Stimulated activated naive CD4-positive, alpha-beta T cell (primary cell): ENCODE results near the gene MAPK8IP2.
"Not testable (repeated sequence)": the region's sequence is repeated elsewhere in the genome, so short reads cannot be mapped to it uniquely, and the experiment has no call there.

ENCODE experiments used
- DNase-seq, 6 experiments: peaks; one replicate each; lab custom pipeline; 2025; lab: John Stamatoyannopoulos, UW

MAPK8IP2 gene

GRCh38 chr22:50599816-50600455 lies 657 bp upstream of the MAPK8IP2 start:
- peak; percentile 29 to 75 (median 61) for DNase-seq

GRCh38 chr22:50600967-50601668 lies 525 bp downstream of the MAPK8IP2 start:
- DNase-seq: no peak

- no peak for DNase-seq
These were observed 1.2 kb downstream of the MAPK8IP2 start for GRCh38 chr22:50601669-50602337.

GRCh38 chr22:50602338-50602700 lies 1.7 kb downstream of the MAPK8IP2 start:
- no peak for DNase-seq

GRCh38 chr22:50603511-50604255 lies 3.1 kb downstream of the MAPK8IP2 start:
- DNase-seq: no peak

- DNase-seq: no peak
These were observed 3.8 kb downstream of the MAPK8IP2 start for GRCh38 chr22:50604256-50605001.

GRCh38 chr22:50605002-50605612 lies 4.5 kb downstream of the MAPK8IP2 start:
- DNase-seq: no peak

- DNase-seq: no peak
These were observed 5.1 kb downstream of the MAPK8IP2 start for GRCh38 chr22:50605613-50606074.

GRCh38 chr22:50606165-50606945 lies 5.8 kb downstream of the MAPK8IP2 start:
- no peak for DNase-seq

DNA sequence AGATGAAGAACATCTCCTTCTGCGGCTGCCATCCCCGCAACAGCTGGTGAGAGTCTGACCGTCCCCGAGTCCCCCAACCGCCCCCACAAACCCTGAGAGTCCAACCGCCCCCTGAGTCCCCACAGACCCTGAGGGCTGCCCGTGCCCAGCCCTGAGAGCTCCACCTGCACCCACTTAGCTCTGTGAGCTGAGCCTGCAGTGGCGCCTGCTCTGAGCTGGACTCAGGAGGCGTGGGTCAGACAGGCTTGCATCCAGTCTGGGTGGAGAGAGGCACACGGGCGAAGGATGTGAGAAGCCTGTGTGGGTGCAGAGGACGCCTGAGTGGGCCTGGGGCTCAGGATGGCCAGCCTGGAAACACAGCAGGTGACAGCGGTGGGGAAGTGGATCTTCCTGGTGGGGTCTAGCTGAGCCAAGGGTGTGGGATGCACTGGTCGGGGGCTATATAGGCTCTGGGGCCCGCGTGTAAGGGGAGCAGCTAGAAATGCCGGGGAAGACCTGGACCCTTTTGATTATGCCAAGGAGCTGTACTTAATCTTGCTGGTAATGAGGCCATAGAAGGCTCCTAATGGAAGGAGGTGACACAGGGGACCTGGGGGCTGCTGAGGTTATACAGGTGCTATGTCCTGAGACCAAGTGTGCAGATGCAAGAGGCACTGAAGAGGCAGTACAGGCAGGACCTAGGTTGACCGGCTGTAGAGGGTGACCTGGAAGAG lies 6.5 kb downstream of the MAPK8IP2 start:
- DNase-seq: no peak

- no peak for DNase-seq
These were observed 7.0 kb downstream of the MAPK8IP2 start for GRCh38 chr22:50607659-50608020.

DNA sequence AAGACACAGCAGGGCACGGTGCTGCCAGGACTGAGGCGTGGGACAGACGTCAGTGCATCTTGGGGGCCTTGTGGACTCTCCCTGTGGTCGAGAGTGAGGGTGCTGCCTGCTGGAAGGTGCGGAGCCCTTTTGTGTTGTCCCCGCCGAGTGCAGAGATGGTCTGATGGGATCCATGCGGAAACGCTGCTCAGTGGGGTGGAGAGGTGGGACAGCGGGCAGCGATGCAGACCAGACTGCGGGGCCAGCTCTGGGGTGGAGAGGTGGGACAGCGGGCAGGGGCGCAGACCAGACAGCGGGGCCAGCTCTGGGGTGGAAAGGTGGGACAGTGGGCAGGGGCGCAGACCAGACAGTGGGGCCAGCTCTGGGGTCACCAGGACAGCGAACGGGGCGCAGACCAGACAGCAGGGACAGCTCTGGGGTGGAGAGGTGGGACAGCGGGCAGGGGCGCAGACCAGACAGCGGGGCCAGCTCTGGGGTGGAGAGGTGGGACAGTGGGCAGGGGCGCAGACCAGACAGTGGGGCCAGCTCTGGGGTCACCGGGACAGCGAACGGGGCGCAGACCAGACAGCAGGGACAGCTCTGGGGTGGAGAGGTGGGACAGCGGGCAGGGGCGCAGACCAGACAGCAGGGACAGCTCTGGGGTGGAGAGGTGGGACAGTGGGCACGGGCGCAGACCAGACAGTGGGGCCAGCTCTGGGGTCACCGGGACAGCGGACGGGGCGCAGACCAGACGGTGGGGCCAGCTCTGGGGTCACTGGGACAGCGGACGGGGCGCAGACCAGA lies 7.7 kb downstream of the MAPK8IP2 start:
- DNase-seq: not testable (repeated sequence)

DNA sequence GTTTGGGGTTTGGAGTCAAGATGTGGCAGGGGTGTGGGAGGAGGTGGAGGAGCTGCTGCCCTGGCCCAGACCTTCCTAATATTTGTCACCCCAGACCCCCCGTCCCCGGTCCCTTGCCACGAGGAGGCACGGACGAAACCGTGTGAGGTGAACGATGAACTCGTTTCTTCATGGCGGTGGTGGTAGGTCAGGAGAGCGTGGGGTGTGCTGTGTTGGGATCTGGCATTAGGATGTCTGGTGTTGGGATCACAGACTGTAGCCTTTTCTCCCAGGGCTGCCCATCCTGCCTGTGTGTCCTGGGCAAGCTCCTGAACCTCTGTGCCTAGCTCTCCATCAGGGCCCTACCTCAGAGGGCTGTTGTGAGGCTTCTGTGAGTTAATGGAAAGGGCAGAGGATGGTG lies 8.4 kb downstream of the MAPK8IP2 start:
- DNase-seq: no peak

DNA sequence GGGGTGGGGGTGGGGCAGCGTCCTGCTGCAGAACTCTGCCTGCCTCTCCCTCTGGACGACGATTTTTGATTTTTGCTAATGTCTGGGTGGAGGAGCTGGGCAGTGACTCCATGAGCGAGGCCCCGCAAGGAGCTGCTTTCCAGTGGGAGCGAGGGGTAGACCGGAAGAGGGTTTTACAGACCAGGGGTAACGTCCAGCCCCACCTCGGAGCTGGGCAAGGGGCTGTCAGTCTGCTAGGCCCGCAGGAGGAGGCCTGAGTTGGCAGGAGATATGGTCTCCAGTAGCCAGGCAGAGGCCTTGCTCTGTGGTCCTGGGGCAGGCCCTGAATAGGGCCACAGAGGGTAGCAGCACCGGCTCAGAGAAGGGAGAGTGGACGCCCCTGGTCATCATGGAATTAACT lies 9.0 kb downstream of the MAPK8IP2 start:
- DNase-seq: no peak

- DNase-seq: no peak
These were observed 9.5 kb downstream of the MAPK8IP2 start for GRCh38 chr22:50610041-50610451.

DNA sequence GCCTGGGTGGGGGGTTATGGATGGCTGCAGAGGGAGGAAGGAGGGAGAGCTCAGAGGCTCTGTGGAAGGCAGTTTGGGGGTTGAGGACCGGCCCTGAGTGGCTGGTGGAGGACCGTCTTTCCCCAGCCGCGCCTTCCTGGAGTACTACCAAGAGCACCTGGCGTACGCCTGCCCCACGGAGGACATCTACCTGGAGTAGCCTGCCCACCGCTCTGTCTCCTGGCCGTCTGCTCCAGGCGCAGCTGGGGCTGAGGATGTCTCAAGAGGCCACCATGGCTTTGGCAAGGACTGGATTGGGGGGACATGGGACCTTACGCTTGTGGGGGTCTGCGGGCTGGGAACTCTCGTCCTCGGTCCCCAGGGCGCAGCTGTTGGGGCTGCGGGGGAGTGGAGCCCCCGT lies 10.0 kb downstream of the MAPK8IP2 start:
- no peak for DNase-seq

- no peak for DNase-seq
These were observed 10.9 kb downstream of the MAPK8IP2 start for GRCh38 chr22:50611341-50612060.

DNA sequence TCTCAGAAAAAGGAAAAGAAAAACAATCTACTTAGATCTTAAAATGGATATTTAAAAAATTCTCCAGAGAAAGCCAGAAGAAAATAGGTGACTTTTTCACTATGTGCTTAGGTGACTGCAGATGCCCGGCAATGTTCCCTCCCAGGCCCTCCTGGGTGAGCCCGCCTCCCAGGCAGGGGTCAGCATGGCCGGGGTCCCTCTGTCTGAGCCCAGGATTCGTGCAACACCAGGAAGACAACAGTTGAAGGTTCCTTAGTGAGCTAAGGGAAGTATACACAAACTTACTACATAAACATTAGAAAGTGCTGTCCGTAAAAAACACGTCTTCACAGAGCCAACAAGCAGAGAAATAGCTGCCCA lies 11.6 kb downstream of the MAPK8IP2 start:
- no peak for DNase-seq
